ENCODE results near the gene CEBPB. TPM values are rescaled to one million over a fixed set of nuclear protein-coding genes. Genes with fewer than 3 reads are reported as not detected.
"Not testable (repeated sequence)": the region's sequence is repeated elsewhere in the genome, so short reads cannot be mapped to it uniquely, and the experiment has no call there.

The CEBPB gene
- total RNA-seq, 1 donor from 2014 or later, result 0.78 TPM

- DNase-seq, result peak; percentile 47
These were observed 3.3 kb downstream of the CEBPB start for GRCh38 chr20:50193836-50194421.

- no peak for DNase-seq
These were observed 3.8 kb downstream of the CEBPB start for GRCh38 chr20:50194422-50194830.

GRCh38 chr20:50194831-50195523 lies 4.3 kb downstream of the CEBPB start:
- no peak for DNase-seq

- DNase-seq, result no peak
These were observed 5.0 kb downstream of the CEBPB start for GRCh38 chr20:50195524-50196120.

GRCh38 chr20:50196248-50196647 lies 5.6 kb downstream of the CEBPB start:
- DNase-seq, result no peak

- no peak for DNase-seq
These were observed 6.3 kb downstream of the CEBPB start for GRCh38 chr20:50196896-50197295.

- DNase-seq, result no peak
These were observed 7.0 kb downstream of the CEBPB start for GRCh38 chr20:50197463-50198179.

GRCh38 chr20:50198180-50198666 lies 7.6 kb downstream of the CEBPB start:
- DNase-seq, result no peak

- no peak for DNase-seq
These were observed 8.1 kb downstream of the CEBPB start for GRCh38 chr20:50198716-50199115.

- no peak for DNase-seq
These were observed 9.1 kb downstream of the CEBPB start for GRCh38 chr20:50199703-50200102.

- DNase-seq, result no peak
These were observed 10.0 kb downstream of the CEBPB start for GRCh38 chr20:50200482-50201104.

- not testable (repeated sequence) for DNase-seq
These were observed 11.1 kb downstream of the CEBPB start for GRCh38 chr20:50201710-50202109.

- DNase-seq, result no peak
These were observed 12.0 kb downstream of the CEBPB start for GRCh38 chr20:50202677-50203076.

GRCh38 chr20:50203951-50204937 lies 13.6 kb downstream of the CEBPB start:
- DNase-seq, result no peak

GRCh38 chr20:50207026-50207425 lies 16.4 kb downstream of the CEBPB start:
- DNase-seq, result no peak

GRCh38 chr20:50208085-50208491 lies 17.5 kb downstream of the CEBPB start:
- no peak for DNase-seq

- DNase-seq, result not testable (repeated sequence)
These were observed 18.2 kb downstream of the CEBPB start for GRCh38 chr20:50208815-50209214.

- no peak for DNase-seq
These were observed 19.5 kb downstream of the CEBPB start for GRCh38 chr20:50210066-50210619.

- DNase-seq, result no peak
These were observed 20.5 kb downstream of the CEBPB start for GRCh38 chr20:50211091-50211490.

- no peak for DNase-seq
These were observed 23.0 kb downstream of the CEBPB start for GRCh38 chr20:50213531-50214106.
